ENCODE results near the gene PLEKHO2.

Gene PLEKHO2

GRCh38 chr15:64847876-64848716 lies 6.4 kb downstream of the PLEKHO2 start:
- intact Hi-C loops (cut with DNase I), result loop anchor here (10.0 kb wide), 1 partner anchor 47 kb away; no protein-coding TSS in a partner anchor

GRCh38 chr15:64850778-64851502 lies 9.2 kb downstream of the PLEKHO2 start:
- intact Hi-C loops (cut with DNase I), result no loop called here
- no peak for DNase-seq

More at GRCh38 chr15:64847876-64848716, 6.4 kb downstream of the PLEKHO2 start:
- no peak for DNase-seq

- intact Hi-C loops (cut with DNase I), result no loop called here
- no peak for DNase-seq
Measured at GRCh38 chr15:64851503-64851840, 9.8 kb downstream of the PLEKHO2 start.

GRCh38 chr15:64854041-64854440 lies 12.3 kb downstream of the PLEKHO2 start:
- intact Hi-C loops (cut with DNase I), result no loop called here
- DNase-seq, result peak in 3 of 42 donors; percentile 39 to 53 (median 51)

- DNase-seq, result peak in 3 of 42 donors; percentile 42 to 65 (median 47)
- intact Hi-C loops (cut with DNase I), result no loop called here
Measured at GRCh38 chr15:64854526-64854925, 12.8 kb downstream of the PLEKHO2 start.

- peak in 7 of 42 donors; percentile 46 to 75 (median 54) for DNase-seq
- intact Hi-C loops (cut with DNase I), result no loop called here
Measured at GRCh38 chr15:64855205-64855975, 13.7 kb downstream of the PLEKHO2 start.

GRCh38 chr15:64856429-64857145 lies 14.9 kb downstream of the PLEKHO2 start:
- intact Hi-C loops (cut with DNase I), result no loop called here

GRCh38 chr15:64857421-64857820 lies 15.7 kb downstream of the PLEKHO2 start:
- intact Hi-C loops (cut with DNase I), result no loop called here
- no peak for DNase-seq

More at GRCh38 chr15:64856429-64857145, 14.9 kb downstream of the PLEKHO2 start:
- DNase-seq, result peak; percentile 81 to 97 (median 93)

GRCh38 chr15:64858021-64858575 lies 16.4 kb downstream of the PLEKHO2 start:
- intact Hi-C loops (cut with DNase I), result no loop called here
- peak in 4 of 42 donors; percentile 30 to 69 (median 50) for DNase-seq

GRCh38 chr15:64859226-64859625 lies 17.5 kb downstream of the PLEKHO2 start:
- intact Hi-C loops (cut with DNase I), result no loop called here
- no peak for DNase-seq

GRCh38 chr15:64861331-64861730 lies 19.6 kb downstream of the PLEKHO2 start:
- DNase-seq, result no peak
- intact Hi-C loops (cut with DNase I), result no loop called here

GRCh38 chr15:64861960-64862359 lies 20.2 kb downstream of the PLEKHO2 start:
- intact Hi-C loops (cut with DNase I), result no loop called here
- DNase-seq, result no peak

- intact Hi-C loops (cut with DNase I), result no loop called here
- DNase-seq, result no peak
Measured at GRCh38 chr15:64862408-64862807, 20.7 kb downstream of the PLEKHO2 start.

GRCh38 chr15:64864068-64864467 lies 22.4 kb downstream of the PLEKHO2 start:
- intact Hi-C loops (cut with DNase I), result no loop called here
- peak in 6 of 42 donors; percentile 25 to 59 (median 45) for DNase-seq

- intact Hi-C loops (cut with DNase I), result no loop called here
- no peak for DNase-seq
Measured at GRCh38 chr15:64865126-64865997, 23.6 kb downstream of the PLEKHO2 start.

- intact Hi-C loops (cut with DNase I), result no loop called here
- peak in 33 of 42 donors; percentile 30 to 83 (median 62) for DNase-seq
Measured at GRCh38 chr15:64865998-64866520, 24.3 kb downstream of the PLEKHO2 start.

- intact Hi-C loops (cut with DNase I), result no loop called here
- no peak for DNase-seq
Measured at GRCh38 chr15:64869501-64869900, 27.8 kb downstream of the PLEKHO2 start.

Measured in head of caudate nucleus (tissue), 42 donors.